ENCODE results near the gene NEUROD1.
A peak's percentile ranks its signal among the peaks of the same experiment; 100 is the strongest.

The NEUROD1 gene

GRCh38 chr2:181680937-181681811 is 857 bp upstream of the NEUROD1 start:
- no peak for DNase-seq (ENCODE audit: low read depth in 3 of 3, low spot score in 1 of 3)

- DNase-seq (ENCODE audit: low read depth in 3 of 3, low spot score in 1 of 3), result no peak
Measured at GRCh38 chr2:181679544-181679979, 755 bp downstream of the NEUROD1 start.

- no peak for DNase-seq (ENCODE audit: low read depth in 3 of 3, low spot score in 1 of 3)
Measured at GRCh38 chr2:181678861-181679543, 1.3 kb downstream of the NEUROD1 start.

GRCh38 chr2:181677912-181678586 is 2.3 kb downstream of the NEUROD1 start:
- DNase-seq (ENCODE audit: low read depth in 3 of 3, low spot score in 1 of 3), result peak in 2 of 3 donors; percentile 7 to 22

GRCh38 chr2:181675254-181675653 is 5.1 kb downstream of the NEUROD1 start:
- no peak for DNase-seq (ENCODE audit: low read depth in 3 of 3, low spot score in 1 of 3)

- DNase-seq (ENCODE audit: low read depth in 3 of 3, low spot score in 1 of 3), result no peak
Measured at GRCh38 chr2:181674461-181674860, 5.9 kb downstream of the NEUROD1 start.

- no peak for DNase-seq (ENCODE audit: low read depth in 3 of 3, low spot score in 1 of 3)
Measured at GRCh38 chr2:181673173-181673572, 7.1 kb downstream of the NEUROD1 start.

GRCh38 chr2:181672255-181673008 is 7.9 kb downstream of the NEUROD1 start:
- no peak for DNase-seq (ENCODE audit: low read depth in 3 of 3, low spot score in 1 of 3)

GRCh38 chr2:181670632-181671031 is 9.7 kb downstream of the NEUROD1 start:
- DNase-seq (ENCODE audit: low read depth in 3 of 3, low spot score in 1 of 3), result no peak

GRCh38 chr2:181667234-181667633 is 13.1 kb downstream of the NEUROD1 start:
- DNase-seq (ENCODE audit: low read depth in 3 of 3, low spot score in 1 of 3), result no peak

GRCh38 chr2:181662287-181662686 is 18.0 kb downstream of the NEUROD1 start:
- no peak for DNase-seq (ENCODE audit: low read depth in 3 of 3, low spot score in 1 of 3)

- DNase-seq (ENCODE audit: low read depth in 3 of 3, low spot score in 1 of 3), result no peak
Measured at GRCh38 chr2:181660181-181660580, 20.1 kb downstream of the NEUROD1 start.

GRCh38 chr2:181658444-181658843 is 21.9 kb downstream of the NEUROD1 start:
- no peak for DNase-seq (ENCODE audit: low read depth in 3 of 3, low spot score in 1 of 3)

- DNase-seq (ENCODE audit: low read depth in 3 of 3, low spot score in 1 of 3), result no peak
Measured at GRCh38 chr2:181657379-181657778, 22.9 kb downstream of the NEUROD1 start.

GRCh38 chr2:181656450-181657291 is 23.6 kb downstream of the NEUROD1 start, which contains the start of gene CERKL:
TSS of gene CERKL (minus strand) at chr2:181657105. CDS start at chr2:181657006, 99 bp downstream.
- DNase-seq (ENCODE audit: low read depth in 3 of 3, low spot score in 1 of 3), result no peak

- DNase-seq (ENCODE audit: low read depth in 3 of 3, low spot score in 1 of 3), result no peak
Measured at GRCh38 chr2:181655519-181655918, 24.8 kb downstream of the NEUROD1 start.

GRCh38 chr2:181649436-181649979 is 30.8 kb downstream of the NEUROD1 start:
- DNase-seq (ENCODE audit: low read depth in 3 of 3, low spot score in 1 of 3), result no peak

GRCh38 chr2:181648478-181649155 is 31.7 kb downstream of the NEUROD1 start:
- no peak for DNase-seq (ENCODE audit: low read depth in 3 of 3, low spot score in 1 of 3)

GRCh38 chr2:181646415-181646987 is 33.8 kb downstream of the NEUROD1 start:
- no peak for DNase-seq (ENCODE audit: low read depth in 3 of 3, low spot score in 1 of 3)
